Body of pancreas (tissue), 4 donors: ENCODE results near the gene KIRREL1. TPM values are rescaled to one million over a fixed set of nuclear protein-coding genes. Genes with fewer than 3 reads are reported as not detected.

ENCODE experiments used
- ATAC-seq: fragments of 150-250 bp; one replicate; pipeline ENCODE4 v1.9.1; 2016
- DNase-seq, 4 donors: peaks; one replicate each; pipeline ENCODE4 v3.0.0-alpha.2; 2019
- H3K27ac ChIP-seq, 4 donors: fragments of 200-600 bp; sonication (generic); 1 replicate in 3 of 4; 2 replicates in 1 of 4; pipeline versions ENCODE4 v1.5.1 to v1.6.1; 2016 to 2019; ENCODE audit warnings: mild to moderate bottlenecking in 1 of 4, mixed read lengths in 1 of 4, moderate library complexity in 1 of 4
- H3K27me3 ChIP-seq, 2 donors: fragments of 200-600 bp; sonication (generic); one replicate each; pipeline ENCODE4 v1.6.0; 2016; ENCODE audit warnings: mild to moderate bottlenecking in 1 of 2
- H3K36me3 ChIP-seq, 2 donors: fragments of 200-600 bp; sonication (generic); replicated peaks in 1 of 2; 2 replicates each; pipeline ENCODE4 v1.5.1; 2016; ENCODE audit warnings: low read depth in 2 of 2; ENCODE audit not compliant: insufficient read depth in 1 of 2
- H3K4me1 ChIP-seq: fragments of 200-600 bp; sonication (generic); one replicate; pipeline ENCODE4 v1.6.0; 2016
- H3K4me3 ChIP-seq, 2 donors: fragments of 200-600 bp; sonication (generic); 1 replicate in 1 of 2; 2 replicates in 1 of 2; pipeline ENCODE4 v1.5.1; 2016 to 2019
- H3K9me3 ChIP-seq, 3 donors: fragments of 200-600 bp; sonication (generic); 1 replicate in 2 of 3; 2 replicates in 1 of 3; pipeline ENCODE4 v1.5.1; 2016
- POLR2A ChIP-seq, 3 donors: fragments of 450-650 bp; IDR thresholded peaks; one replicate each; pipeline ENCODE4 v1.6.1; 2016; ENCODE audit warnings: antibody characterized with exemption in 3 of 3, mild to moderate bottlenecking in 2 of 3
- WGBS, 2 donors: methylation state at CpG; one replicate each; pipeline ENCODE4 v1.1.5; 2017; 5-methylcytosine and 5-hydroxymethylcytosine counted together
- intact Hi-C: fragments of 100-400 bp; cut with DNase I; formaldehyde crosslinking; loops from one replicate; pipeline ENCODE4 v1.15.1; 2023
- total RNA-seq, 2 donors: library from RNA; depleted of rRNA; stranded (reverse); fragments of >200 nt; gene quantifications; one replicate each; pipeline ENCODE4 v1.1.0, GENCODE V29; 2016
- TF ChIP-seq, protein P1 (sequence below), 7 experiments: fragments of 450-650 bp in 4 of 7; fragments of 200-600 bp in 3 of 7; sonication (generic) in 3 of 7; IDR thresholded peaks; one replicate each; pipeline ENCODE4 v1.5.1; 2016 to 2019; ENCODE audit warnings: antibody characterized with exemption in 7 of 7

Gene KIRREL1
- total RNA-seq, 2 donors from 2014 or later, result 10.9 to 11.4 TPM

DNA sequence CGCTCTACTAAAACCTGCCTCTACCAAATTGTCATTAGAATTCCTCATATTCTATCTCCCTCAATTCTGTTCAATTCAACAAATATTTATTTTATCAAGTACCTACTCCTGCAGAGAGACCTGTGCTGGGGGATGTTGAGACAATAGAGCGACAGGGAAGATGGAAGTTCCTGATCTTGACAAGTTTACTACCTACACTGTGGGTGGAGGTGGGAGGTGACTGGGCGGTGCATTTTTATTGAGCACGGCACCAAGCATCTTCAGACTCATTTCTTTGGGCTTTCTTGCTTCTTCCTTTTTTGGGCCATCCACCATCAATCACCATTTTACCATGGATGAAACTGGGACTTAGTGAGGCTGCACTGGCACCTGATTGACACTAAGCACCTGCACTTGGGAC lies 61.3 kb downstream of the KIRREL1 start:
- intact Hi-C loops, result no loop called here

DNA sequence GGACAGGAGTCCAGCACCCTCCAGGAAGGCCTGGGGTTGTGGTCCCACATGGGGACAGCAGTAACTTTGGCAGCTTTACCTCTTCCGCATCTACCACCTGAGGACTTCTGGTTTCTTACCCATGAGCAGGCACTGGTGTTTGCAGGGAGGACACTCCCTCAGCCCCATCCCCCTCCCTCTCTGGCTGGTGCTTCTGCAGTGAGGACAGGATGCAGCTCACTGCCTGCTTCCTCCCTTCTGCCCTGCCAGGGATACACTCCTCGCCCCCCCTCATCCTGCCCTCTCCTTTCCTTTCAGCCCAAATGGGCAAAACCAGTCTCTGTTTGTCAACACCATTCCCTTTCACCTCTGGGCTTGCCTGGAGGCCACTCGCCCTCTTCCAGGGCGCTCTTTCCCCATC lies 62.4 kb downstream of the KIRREL1 start:
- Histone ChIP-seq H3K9me3 (no peaks in the 10 kb centered on the region), H3K27me3 (no peaks in the 10 kb centered on the region), H3K36me3 (no peaks in the 10 kb centered on the region), H3K4me1 (no peaks in the 10 kb centered on the region), H3K27ac (no peak overlapping the region), H3K4me3 (no peak overlapping the region)
- TF ChIP-seq, protein P1, sequence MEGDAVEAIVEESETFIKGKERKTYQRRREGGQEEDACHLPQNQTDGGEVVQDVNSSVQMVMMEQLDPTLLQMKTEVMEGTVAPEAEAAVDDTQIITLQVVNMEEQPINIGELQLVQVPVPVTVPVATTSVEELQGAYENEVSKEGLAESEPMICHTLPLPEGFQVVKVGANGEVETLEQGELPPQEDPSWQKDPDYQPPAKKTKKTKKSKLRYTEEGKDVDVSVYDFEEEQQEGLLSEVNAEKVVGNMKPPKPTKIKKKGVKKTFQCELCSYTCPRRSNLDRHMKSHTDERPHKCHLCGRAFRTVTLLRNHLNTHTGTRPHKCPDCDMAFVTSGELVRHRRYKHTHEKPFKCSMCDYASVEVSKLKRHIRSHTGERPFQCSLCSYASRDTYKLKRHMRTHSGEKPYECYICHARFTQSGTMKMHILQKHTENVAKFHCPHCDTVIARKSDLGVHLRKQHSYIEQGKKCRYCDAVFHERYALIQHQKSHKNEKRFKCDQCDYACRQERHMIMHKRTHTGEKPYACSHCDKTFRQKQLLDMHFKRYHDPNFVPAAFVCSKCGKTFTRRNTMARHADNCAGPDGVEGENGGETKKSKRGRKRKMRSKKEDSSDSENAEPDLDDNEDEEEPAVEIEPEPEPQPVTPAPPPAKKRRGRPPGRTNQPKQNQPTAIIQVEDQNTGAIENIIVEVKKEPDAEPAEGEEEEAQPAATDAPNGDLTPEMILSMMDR (IDR thresholded peaks at IDR 0.05), result no peak
- no peak for TF ChIP-seq POLR2A (IDR thresholded peaks at IDR 0.05)
- intact Hi-C loops, result no loop called here
- WGBS, 2 donors, result 66 to 82% methylated on average over 4 of the region's 4 CpGs
- no peak for DNase-seq
- ATAC-seq, result no peak

More for the DNA sequence above, 61.3 kb downstream of the KIRREL1 start:
- Histone ChIP-seq H3K27me3 (no peaks in the 10 kb centered on the region), H3K9me3 (no peaks in the 10 kb centered on the region), H3K27ac (no peak overlapping the region), H3K4me3 (no peak overlapping the region), H3K4me1 (no peaks in the 10 kb centered on the region), H3K36me3 (no peaks in the 10 kb centered on the region)
- TF ChIP-seq POLR2A (IDR thresholded peaks at IDR 0.05), result no peak
- TF ChIP-seq, protein P1 (IDR thresholded peaks at IDR 0.05), result no peak
- WGBS, 2 donors, result 86 to 89% methylated on average over 4 of the region's 4 CpGs
- no peak for DNase-seq
- no peak for ATAC-seq

- TF ChIP-seq, protein P1 (IDR thresholded peaks at IDR 0.05), result no peak
- no peak for TF ChIP-seq POLR2A (IDR thresholded peaks at IDR 0.05)
- DNase-seq (no peak), ATAC-seq (no peak)
- WGBS, 2 donors, result 38 to 51% methylated on average over 5 of the region's 5 CpGs
- Histone ChIP-seq H3K4me3 (no peak overlapping the region), H3K27me3 (no peaks in the 10 kb centered on the region), H3K9me3 (no peaks in the 10 kb centered on the region), H3K36me3 (no peaks in the 10 kb centered on the region), H3K27ac (no peak overlapping the region), H3K4me1 (no peaks in the 10 kb centered on the region)
- intact Hi-C loops, result no loop called here
Measured at GRCh38 chr1:158056498-158056897, 63.1 kb downstream of the KIRREL1 start.

DNA sequence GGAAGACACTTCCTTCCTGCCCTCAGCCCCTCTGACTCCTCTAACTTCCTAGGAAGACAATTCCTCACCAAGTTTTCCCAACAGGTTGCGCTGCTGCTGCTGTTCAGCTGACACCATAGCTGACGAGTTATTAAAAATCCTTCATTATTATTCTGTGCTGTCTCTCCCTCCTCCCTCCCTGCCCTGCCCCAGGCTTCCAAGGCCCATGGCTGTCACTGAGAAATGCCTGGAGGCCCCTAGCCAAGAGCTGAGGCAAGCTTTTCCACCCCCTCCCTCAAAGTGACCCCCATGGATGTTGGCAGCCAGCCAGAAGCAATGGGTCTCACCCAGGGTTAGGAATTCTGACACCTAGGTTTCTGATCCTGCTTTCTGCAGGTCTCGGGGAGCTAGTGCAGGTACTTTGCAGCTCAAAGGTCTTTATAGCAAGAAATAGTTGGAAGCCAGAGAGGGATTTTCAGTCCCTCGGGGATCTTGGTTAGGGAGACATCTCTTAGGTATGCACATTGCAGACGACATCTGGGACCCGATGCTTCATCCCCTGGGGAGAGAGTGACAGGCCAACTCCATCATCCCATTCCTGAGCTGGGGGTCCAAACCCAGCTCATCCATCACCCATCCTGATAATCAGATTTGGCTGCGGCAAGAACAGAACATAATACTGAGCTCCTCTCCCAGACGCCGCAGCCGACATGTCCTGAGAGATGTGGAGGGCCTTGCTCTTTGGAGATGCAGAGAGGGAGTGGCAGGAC lies 65.0 kb downstream of the KIRREL1 start:
- H3K4me1 ChIP-seq, result no peaks in the 10 kb centered on the region
- no peak overlapping the region for H3K27ac ChIP-seq
- WGBS, 2 donors, result 73 to 77% methylated on average over 8 to 10 of the region's 10 CpGs
- no peak overlapping the region for H3K4me3 ChIP-seq
- H3K36me3 ChIP-seq, result no peaks in the 10 kb centered on the region
- DNase-seq (no peak), ATAC-seq (no peak)
- TF ChIP-seq, protein P1 (IDR thresholded peaks at IDR 0.05), result no peak
- no peak for TF ChIP-seq POLR2A (IDR thresholded peaks at IDR 0.05)
- H3K27me3 ChIP-seq, result no peaks in the 10 kb centered on the region
- no peaks in the 10 kb centered on the region for H3K9me3 ChIP-seq
- intact Hi-C loops, result no loop called here

DNA sequence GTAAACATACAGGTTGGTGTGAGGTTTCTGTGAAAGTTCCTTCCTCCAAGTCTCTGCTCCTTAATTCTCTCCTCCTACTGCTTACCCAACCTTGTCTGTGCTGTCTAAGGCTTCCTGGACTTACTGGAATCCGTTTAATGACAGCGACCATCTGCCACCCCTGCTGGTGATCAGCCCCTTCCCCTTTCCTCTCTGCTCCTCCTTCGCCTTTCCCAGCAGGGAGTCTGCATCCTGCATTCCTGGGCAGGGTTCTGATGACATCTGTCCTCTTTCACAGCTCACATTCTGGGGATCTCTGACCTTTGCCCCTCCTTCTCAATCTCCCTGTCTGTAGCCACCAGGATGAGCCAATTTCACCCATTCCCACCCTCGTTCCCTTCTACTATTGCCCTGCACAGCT lies 66.5 kb downstream of the KIRREL1 start:
- no peak for TF ChIP-seq POLR2A (IDR thresholded peaks at IDR 0.05)
- TF ChIP-seq, protein P1 (IDR thresholded peaks at IDR 0.05), result no peak
- no peak for ATAC-seq
- Histone ChIP-seq H3K36me3 (no peaks in the 10 kb centered on the region), H3K27me3 (no peaks in the 10 kb centered on the region), H3K27ac (no peak overlapping the region), H3K4me3 (no peak overlapping the region), H3K4me1 (no peaks in the 10 kb centered on the region), H3K9me3 (no peaks in the 10 kb centered on the region)
- 14 to 30% methylated on average over 4 of the region's 4 CpGs for WGBS, 2 donors
- intact Hi-C loops, result loop anchor here (10.0 kb wide), 1 partner anchor 65 kb away; the partner anchor contains the start of gene KIRREL1
- DNase-seq, result no peak
